Measurements from ENCODE around the gene ABTB2.
"Not testable (repeated sequence)": the region's sequence is repeated elsewhere in the genome, so short reads cannot be mapped to it uniquely, and the experiment has no call there.

The ABTB2 gene

GRCh38 chr11:34260072-34260575, 97.7 kb downstream of the ABTB2 start:
- DNase-seq: no peak

- DNase-seq: no peak
Observed at GRCh38 chr11:34259087-34259486, 98.7 kb downstream of the ABTB2 start.

- no peak for DNase-seq
Observed at GRCh38 chr11:34256626-34257025, 101.2 kb downstream of the ABTB2 start.

GRCh38 chr11:34256150-34256549, 101.7 kb downstream of the ABTB2 start:
- DNase-seq: no peak

GRCh38 chr11:34255101-34255500, 102.7 kb downstream of the ABTB2 start:
- DNase-seq: no peak

GRCh38 chr11:34254011-34254410, 103.8 kb downstream of the ABTB2 start:
- DNase-seq: no peak

- DNase-seq: no peak
Observed at GRCh38 chr11:34252651-34253050, 105.2 kb downstream of the ABTB2 start.

GRCh38 chr11:34252015-34252414, 105.8 kb downstream of the ABTB2 start:
- no peak for DNase-seq

- DNase-seq: no peak
Observed at GRCh38 chr11:34251589-34251980, 106.2 kb downstream of the ABTB2 start.

GRCh38 chr11:34250732-34251588, 106.8 kb downstream of the ABTB2 start:
- peak; percentile 42 for DNase-seq

GRCh38 chr11:34250211-34250610, 107.6 kb downstream of the ABTB2 start:
- no peak for DNase-seq

GRCh38 chr11:34249439-34249838, 108.4 kb downstream of the ABTB2 start:
- no peak for DNase-seq

GRCh38 chr11:34246511-34246910, 111.3 kb downstream of the ABTB2 start:
- not testable (repeated sequence) for DNase-seq

GRCh38 chr11:34245041-34245440, 112.8 kb downstream of the ABTB2 start:
- peak; percentile 62 for DNase-seq

- peak; percentile 86 for DNase-seq
Observed at GRCh38 chr11:34243600-34244464, 114.0 kb downstream of the ABTB2 start.

- no peak for DNase-seq
Observed at GRCh38 chr11:34242037-34242625, 115.7 kb downstream of the ABTB2 start.

GRCh38 chr11:34240150-34240494, 117.7 kb downstream of the ABTB2 start:
- no peak for DNase-seq

GRCh38 chr11:34239465-34240149, 118.2 kb downstream of the ABTB2 start:
- peak; percentile 12 for DNase-seq

GRCh38 chr11:34238966-34239365, 118.8 kb downstream of the ABTB2 start:
- DNase-seq: no peak

GRCh38 chr11:34238533-34238932, 119.3 kb downstream of the ABTB2 start:
- no peak for DNase-seq

GRCh38 chr11:34236572-34236971, 121.2 kb downstream of the ABTB2 start:
- no peak for DNase-seq

- DNase-seq: no peak
Observed at GRCh38 chr11:34235591-34236071, 122.2 kb downstream of the ABTB2 start.

GRCh38 chr11:34235189-34235588, 122.6 kb downstream of the ABTB2 start:
- peak; percentile 77 for DNase-seq

All from activated CD4-positive, alpha-beta T cell treated with anti-CD3 and anti-CD28 coated beads, Interleukin-2, amount 50 U/mL, for 16 hours (primary cell).